HCT116 (cell line): ENCODE data around the gene FRY.

Source experiments
- EGR1 ChIP-seq: IDR thresholded peaks from 2 replicates; pipeline ENCODE4 v1.6.1; 2012; ENCODE audit warnings: low read depth
- FOSL1 ChIP-seq: IDR thresholded peaks from 2 replicates; pipeline ENCODE4 v1.6.1; 2012; ENCODE audit warnings: low read depth
- POLR2A ChIP-seq: IDR thresholded peaks from 2 replicates; pipeline ENCODE4 v1.7.0; 2011; ENCODE audit warnings: borderline replicate concordance; ENCODE audit not compliant: insufficient read depth, insufficient read length; ENCODE audit errors: extremely low read depth
- POLR2AphosphoS5 ChIP-seq: IDR thresholded peaks from 2 replicates; pipeline ENCODE4 v1.6.1; 2011; ENCODE audit warnings: mild to moderate bottlenecking, low read depth, low read length, moderate library complexity
- RAD21 ChIP-seq: IDR thresholded peaks from 2 replicates; pipeline ENCODE4 v1.6.1; 2012; ENCODE audit warnings: low read depth, mild to moderate bottlenecking
- SP1 ChIP-seq: IDR thresholded peaks from 2 replicates; pipeline ENCODE4 v1.6.1; 2012; ENCODE audit warnings: low read depth
- TCF7L2 ChIP-seq: IDR thresholded peaks from 2 replicates; pipeline ENCODE4 v1.7.0; 2011; ENCODE audit warnings: borderline replicate concordance, inconsistent platforms; ENCODE audit not compliant: insufficient read depth, insufficient read length; ENCODE audit errors: extremely low read depth
- YY1 ChIP-seq: IDR thresholded peaks from 2 replicates; pipeline ENCODE4 v1.6.1; 2011; ENCODE audit warnings: low read length, low read depth, moderate library complexity, mild to moderate bottlenecking; ENCODE audit not compliant: insufficient replicate concordance; ENCODE audit errors: extremely low read depth
- TF ChIP-seq, protein P1 (sequence below), 3 experiments: fragments of 200-600 bp in 1 of 3; sonication (generic) in 1 of 3; IDR thresholded peaks in 2 of 3; conservative IDR thresholded peaks in 1 of 3; 2 replicates each; pipeline ENCODE4 v1.5.1; 2012 to 2017; ENCODE audit warnings: low read depth in 2 of 3, low read length in 2 of 3, antibody characterized with exemption in 1 of 3, borderline replicate concordance in 1 of 3, control low read depth in 1 of 3, mild to moderate bottlenecking in 1 of 3, mixed read lengths in 1 of 3, mixed run types in 1 of 3, moderate library complexity in 1 of 3; ENCODE audit not compliant: insufficient read depth in 1 of 3
- TF ChIP-seq, protein P2 (sequence below): IDR thresholded peaks from 2 replicates; pipeline ENCODE4 v1.6.1; 2012
- TF ChIP-seq, protein P3 (sequence below): IDR thresholded peaks from 2 replicates; pipeline ENCODE4 v1.6.1; 2012

DNA sequence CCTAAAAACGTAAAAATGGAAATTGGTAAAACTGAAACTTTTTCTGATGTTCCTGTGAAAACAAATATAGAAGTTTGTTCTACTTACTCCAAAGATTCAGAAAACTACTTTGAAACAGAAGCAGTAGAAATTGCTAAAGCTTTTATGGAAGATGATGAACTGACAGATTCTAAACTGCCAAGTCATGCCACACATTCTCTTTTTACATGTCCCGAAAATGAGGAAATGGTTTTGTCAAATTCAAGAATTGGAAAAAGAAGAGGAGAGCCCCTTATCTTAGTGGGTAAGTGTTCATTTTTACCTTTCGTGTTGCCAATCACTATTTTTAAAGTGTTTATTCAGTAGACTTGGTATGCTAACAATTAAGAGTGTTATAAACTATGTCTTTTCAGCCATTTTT, 309.3 kb downstream of the FRY start:
- TF ChIP-seq, protein P1, sequence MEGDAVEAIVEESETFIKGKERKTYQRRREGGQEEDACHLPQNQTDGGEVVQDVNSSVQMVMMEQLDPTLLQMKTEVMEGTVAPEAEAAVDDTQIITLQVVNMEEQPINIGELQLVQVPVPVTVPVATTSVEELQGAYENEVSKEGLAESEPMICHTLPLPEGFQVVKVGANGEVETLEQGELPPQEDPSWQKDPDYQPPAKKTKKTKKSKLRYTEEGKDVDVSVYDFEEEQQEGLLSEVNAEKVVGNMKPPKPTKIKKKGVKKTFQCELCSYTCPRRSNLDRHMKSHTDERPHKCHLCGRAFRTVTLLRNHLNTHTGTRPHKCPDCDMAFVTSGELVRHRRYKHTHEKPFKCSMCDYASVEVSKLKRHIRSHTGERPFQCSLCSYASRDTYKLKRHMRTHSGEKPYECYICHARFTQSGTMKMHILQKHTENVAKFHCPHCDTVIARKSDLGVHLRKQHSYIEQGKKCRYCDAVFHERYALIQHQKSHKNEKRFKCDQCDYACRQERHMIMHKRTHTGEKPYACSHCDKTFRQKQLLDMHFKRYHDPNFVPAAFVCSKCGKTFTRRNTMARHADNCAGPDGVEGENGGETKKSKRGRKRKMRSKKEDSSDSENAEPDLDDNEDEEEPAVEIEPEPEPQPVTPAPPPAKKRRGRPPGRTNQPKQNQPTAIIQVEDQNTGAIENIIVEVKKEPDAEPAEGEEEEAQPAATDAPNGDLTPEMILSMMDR (IDR thresholded peaks at IDR 0.05 in 2 of 3, conservative IDR thresholded peaks at IDR 0.05 in 1 of 3; ENCODE audit: borderline replicate concordance in 1 of 3, insufficient read depth in 1 of 3, low read depth in 2 of 3, low read length in 2 of 3) = no peak
- TF ChIP-seq EGR1 (no peak), FOSL1 (no peak), POLR2A (no peak), YY1 (no peak), SP1 (no peak), POLR2AphosphoS5 (no peak), TCF7L2 (no peak), RAD21 (no peak)
- TF ChIP-seq, protein P2, sequence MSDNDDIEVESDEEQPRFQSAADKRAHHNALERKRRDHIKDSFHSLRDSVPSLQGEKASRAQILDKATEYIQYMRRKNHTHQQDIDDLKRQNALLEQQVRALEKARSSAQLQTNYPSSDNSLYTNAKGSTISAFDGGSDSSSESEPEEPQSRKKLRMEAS = no peak
- TF ChIP-seq, protein P3, sequence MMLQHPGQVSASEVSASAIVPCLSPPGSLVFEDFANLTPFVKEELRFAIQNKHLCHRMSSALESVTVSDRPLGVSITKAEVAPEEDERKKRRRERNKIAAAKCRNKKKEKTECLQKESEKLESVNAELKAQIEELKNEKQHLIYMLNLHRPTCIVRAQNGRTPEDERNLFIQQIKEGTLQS = no peak
